ENCODE measurements around the gene STAG3.
"Not testable (repeated sequence)": the region's sequence is repeated elsewhere in the genome, so short reads cannot be mapped to it uniquely, and the experiment has no call there.

The STAG3 gene

DNA sequence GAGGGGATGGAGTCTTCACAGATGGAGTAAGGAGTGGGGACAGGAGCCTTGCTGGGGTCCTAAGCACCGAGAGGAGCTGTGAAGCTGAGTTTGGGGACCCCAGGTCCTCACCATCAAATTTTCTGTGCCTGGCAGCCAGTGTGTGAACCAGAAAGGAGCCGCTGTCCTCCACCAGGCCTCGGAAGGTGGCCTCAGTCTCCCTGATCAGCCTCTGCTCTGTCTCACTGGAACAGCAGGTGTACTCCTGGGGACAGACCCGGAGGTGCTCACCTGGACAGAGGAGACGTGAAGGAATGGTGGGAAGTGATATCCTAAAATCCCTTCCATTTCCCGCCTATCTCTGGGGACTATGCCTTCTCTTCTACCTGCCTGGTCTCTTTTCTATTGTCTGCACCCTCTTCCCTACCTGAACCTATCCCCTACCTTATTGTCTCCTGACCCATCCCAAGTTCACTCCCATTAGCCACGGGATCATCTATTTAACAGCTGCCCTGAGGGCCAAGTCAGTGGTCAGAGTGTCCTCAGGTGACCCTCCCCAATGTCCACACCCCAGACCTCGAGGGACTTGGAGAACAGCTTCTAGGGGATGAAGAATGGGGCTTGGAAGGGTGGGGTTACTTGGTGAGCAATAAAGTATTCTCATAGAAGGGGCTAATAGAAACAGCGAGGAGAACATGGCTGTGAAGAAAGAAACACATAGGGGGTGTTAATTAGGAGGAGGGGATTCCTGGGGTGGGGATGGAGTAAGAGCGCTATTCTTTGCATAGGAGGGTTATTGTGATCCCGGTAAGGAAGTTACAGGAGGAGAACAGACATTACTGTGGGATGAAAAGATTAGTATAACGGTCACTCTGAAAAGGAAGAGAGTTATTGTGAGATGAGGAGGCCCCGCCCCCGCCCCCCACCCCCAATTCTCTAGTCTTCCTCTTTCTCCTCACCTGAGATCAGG lies 1.3 kb upstream of the STAG3 start:
- H3K9me3 Mint-ChIP-seq, result peaks cover 0 to 1% of the 10 kb centered on the region in 2 donors
- no peak overlapping the region for H3K27ac Mint-ChIP-seq
- H3K4me3 Mint-ChIP-seq, result peak overlapping the region; percentile 74 to 83
- H3K27me3 Mint-ChIP-seq, result peaks cover 0 to 4% of the 10 kb centered on the region in 2 donors
- peaks cover 1 to 3% of the 10 kb centered on the region in 2 donors for H3K36me3 Mint-ChIP-seq
- peaks cover 21 to 41% of the 10 kb centered on the region in 2 donors for H3K4me1 Mint-ChIP-seq
- DNase-seq, result no peak
- ATAC-seq (replicated peaks), result no peak

DNA sequence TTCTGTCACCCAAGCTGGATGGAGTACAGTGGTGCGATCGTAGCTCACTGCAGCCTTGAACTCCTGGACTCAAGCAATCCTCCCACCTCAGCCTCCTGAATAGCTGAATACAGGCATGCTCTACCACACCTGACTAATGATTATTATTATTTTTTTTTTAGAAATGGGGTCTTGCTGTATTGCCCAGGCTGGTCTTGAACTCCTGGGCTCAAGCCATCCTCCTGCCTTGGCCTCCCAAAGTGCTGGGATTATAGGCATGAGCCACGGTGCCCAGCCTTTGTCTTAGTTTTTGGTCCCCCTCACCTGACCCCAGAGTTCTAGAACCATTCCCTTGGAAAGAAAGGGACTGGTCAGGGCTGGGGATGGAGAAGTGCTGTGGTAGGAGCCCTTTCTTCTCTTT lies 2.4 kb downstream of the STAG3 start:
- ATAC-seq (replicated peaks); H3K27me3 Mint-ChIP-seq; H3K27ac Mint-ChIP-seq; H3K36me3 Mint-ChIP-seq; DNase-seq; H3K9me3 Mint-ChIP-seq: not testable (repeated sequence)
- H3K4me1 Mint-ChIP-seq, result peaks cover 18 to 35% of the 10 kb centered on the region in 2 donors
- peak overlapping the region in 1 of 2 donors; percentile 47 for H3K4me3 Mint-ChIP-seq

DNA sequence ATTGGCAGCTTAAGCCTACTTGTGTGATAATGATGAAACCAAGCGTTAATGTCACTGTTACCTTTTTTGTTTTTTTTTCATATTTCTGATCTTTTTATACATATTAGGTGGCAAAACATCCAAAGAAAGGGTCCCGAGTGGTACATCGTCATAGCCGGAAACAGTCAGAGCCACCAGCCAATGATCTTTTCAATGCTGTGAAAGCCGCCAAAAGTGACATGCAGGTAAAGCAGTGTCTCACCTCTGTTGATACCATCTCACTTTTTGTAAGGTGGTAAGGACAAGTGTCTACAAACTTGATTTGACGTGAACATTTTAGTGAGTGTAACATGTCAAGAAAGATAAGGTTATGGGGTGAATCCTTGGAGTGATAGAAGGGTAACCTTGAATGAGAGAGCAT lies 4.9 kb downstream of the STAG3 start:
- peaks cover 8 to 19% of the 10 kb centered on the region in 2 donors for H3K4me1 Mint-ChIP-seq
- not testable (repeated sequence) for DNase-seq; H3K27me3 Mint-ChIP-seq; ATAC-seq (replicated peaks); H3K27ac Mint-ChIP-seq; H3K4me3 Mint-ChIP-seq; H3K36me3 Mint-ChIP-seq; H3K9me3 Mint-ChIP-seq

DNA sequence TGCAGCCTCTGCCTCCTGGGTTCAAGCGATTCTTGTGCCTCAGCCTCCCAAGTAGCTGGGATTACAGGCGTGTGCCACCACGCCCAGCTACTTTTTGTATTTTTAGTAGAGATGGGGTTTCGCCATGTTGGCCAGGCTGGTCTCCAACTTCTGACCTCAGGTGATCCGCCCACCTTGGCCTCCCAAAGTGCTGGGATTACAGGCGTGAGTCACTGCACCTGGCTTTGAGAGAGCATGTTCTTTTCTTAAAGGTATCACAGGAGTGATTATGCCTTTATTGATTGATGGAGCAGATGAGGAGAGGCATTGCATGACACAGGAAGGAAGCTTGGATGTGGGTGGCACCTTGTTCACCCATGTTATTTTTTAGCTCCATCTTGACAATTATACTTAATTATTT lies 5.4 kb downstream of the STAG3 start:
- not testable (repeated sequence) for H3K4me3 Mint-ChIP-seq; DNase-seq; H3K36me3 Mint-ChIP-seq; H3K27me3 Mint-ChIP-seq; H3K27ac Mint-ChIP-seq; H3K9me3 Mint-ChIP-seq; ATAC-seq (replicated peaks)
- H3K4me1 Mint-ChIP-seq, result peaks cover 8 to 15% of the 10 kb centered on the region in 2 donors

DNA sequence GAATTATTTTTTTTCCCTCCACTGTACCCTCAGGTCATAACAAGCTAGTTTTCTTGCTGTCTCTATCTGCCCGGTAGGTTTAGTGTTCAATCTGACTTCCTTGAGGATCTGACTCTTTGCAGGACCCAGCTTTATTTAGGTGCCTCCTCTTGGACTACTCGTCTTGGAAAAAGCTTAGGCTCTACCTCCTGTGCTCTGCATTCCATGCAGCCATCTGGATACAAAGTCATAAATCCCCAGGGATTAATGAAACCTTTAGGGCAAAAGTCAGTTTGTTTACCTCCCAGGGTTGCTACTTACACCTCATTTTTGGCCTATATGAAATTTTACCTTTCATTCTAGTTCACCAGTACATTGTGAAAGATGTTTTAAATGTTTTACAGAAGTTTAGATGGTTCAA lies 8.0 kb downstream of the STAG3 start:
- H3K36me3 Mint-ChIP-seq, result no peaks in the 10 kb centered on the region
- ATAC-seq (replicated peaks), result no peak
- no peaks in the 10 kb centered on the region for H3K9me3 Mint-ChIP-seq

DNA sequence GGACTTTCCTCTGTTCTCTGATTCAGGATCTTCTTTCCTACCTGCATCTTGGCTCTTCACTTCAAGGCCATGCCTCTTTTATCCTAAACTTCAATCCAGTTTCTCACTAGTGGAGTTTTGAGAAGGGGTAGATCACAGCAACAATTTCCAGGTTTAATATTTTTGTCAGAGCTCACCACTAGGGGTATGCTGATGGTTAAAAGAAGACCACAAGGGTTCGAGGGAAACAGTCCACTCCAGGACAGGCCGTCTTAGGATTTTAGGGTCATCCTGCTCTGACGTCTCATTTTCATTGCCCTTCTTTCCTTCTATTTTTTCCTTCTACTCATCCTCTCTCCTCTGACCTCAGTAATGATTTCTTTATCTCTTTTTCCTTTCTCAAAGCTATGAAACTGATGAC lies 11.3 kb downstream of the STAG3 start:
- Mint-ChIP-seq H3K27me3 (no peaks in the 10 kb centered on the region), H3K4me1 (peaks cover 33 to 54% of the 10 kb centered on the region in 2 donors), H3K36me3 (no peaks in the 10 kb centered on the region), H3K27ac (peak overlapping the region; percentile 75), H3K4me3 (no peak overlapping the region), H3K9me3 (no peaks in the 10 kb centered on the region)
- ATAC-seq (replicated peaks) (no peak), DNase-seq (no peak)

More for the DNA sequence above, 8.0 kb downstream of the STAG3 start:
- Mint-ChIP-seq H3K4me3 (no peak overlapping the region), H3K27me3 (no peaks in the 10 kb centered on the region), H3K27ac (no peak overlapping the region), H3K4me1 (peaks cover 16 to 25% of the 10 kb centered on the region in 2 donors)
- no peak for DNase-seq

DNA sequence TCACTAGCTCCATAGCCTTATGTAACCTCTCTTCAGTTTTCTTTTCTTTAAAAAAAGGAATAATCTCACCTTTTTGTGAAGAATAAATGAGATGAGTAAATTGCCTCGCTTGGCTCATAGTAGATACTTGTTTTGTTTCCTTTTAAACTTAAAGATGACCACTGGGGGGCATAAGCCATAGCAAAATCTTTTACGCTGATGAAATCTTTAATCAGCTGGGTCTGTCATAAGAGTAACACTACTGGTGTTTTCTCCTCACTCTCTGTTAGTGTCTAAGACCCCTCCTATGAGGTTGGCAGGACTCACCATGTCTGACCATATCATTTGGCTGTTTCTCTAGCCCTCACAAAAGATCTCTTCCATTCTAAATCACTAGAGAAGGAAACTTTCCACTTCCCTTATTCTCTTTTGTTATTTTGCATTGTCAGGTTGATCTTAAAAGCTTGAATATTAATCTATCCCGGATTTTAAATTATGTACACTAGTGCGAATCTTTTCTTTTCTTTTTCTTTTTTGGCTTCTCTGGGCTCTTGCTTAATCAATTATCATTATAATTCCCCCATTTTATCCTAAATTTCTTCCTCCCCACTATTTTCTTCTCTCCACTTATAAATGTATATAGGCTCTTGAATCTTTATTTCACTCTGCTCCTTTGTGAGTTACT lies 12.5 kb downstream of the STAG3 start:
- Mint-ChIP-seq H3K27ac (peak overlapping the region; percentile 68), H3K4me1 (peaks cover 37 to 61% of the 10 kb centered on the region in 2 donors), H3K27me3 (no peaks in the 10 kb centered on the region), H3K36me3 (no peaks in the 10 kb centered on the region), H3K4me3 (peak overlapping the region in 1 of 2 donors; percentile 21), H3K9me3 (no peaks in the 10 kb centered on the region)
- DNase-seq, result no peak
- ATAC-seq (replicated peaks), result peak; percentile 73 to 76

DNA sequence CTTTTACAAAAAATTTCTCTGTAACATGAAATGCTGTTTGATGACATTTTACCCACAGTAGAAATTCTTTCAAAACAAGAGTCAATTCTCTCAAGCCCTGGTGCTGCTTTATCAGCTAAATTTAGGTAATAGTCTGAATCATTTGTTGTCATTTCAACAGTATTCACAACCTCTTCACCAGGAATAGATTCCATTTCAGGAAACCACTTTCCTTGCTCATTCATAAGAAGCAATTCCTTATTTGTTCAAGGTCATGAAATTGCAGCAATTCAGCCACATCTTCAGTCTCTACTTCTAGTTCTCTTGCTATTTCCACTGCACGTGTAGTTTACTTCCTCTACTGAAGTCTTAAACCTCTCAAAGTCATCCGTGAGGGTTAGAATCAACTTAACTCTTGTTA lies 14.1 kb downstream of the STAG3 start:
- H3K4me1 Mint-ChIP-seq, result peaks cover 41 to 73% of the 10 kb centered on the region in 2 donors
- peak overlapping the region; percentile 87 for H3K27ac Mint-ChIP-seq
- H3K4me3 Mint-ChIP-seq, result no peak overlapping the region
- ATAC-seq (replicated peaks) (peak in 1 of 2 donors; percentile 29), DNase-seq (no peak)
- no peaks in the 10 kb centered on the region for H3K27me3 Mint-ChIP-seq
- H3K9me3 Mint-ChIP-seq, result no peaks in the 10 kb centered on the region
- H3K36me3 Mint-ChIP-seq, result peaks cover 2 to 5% of the 10 kb centered on the region in 2 donors

DNA sequence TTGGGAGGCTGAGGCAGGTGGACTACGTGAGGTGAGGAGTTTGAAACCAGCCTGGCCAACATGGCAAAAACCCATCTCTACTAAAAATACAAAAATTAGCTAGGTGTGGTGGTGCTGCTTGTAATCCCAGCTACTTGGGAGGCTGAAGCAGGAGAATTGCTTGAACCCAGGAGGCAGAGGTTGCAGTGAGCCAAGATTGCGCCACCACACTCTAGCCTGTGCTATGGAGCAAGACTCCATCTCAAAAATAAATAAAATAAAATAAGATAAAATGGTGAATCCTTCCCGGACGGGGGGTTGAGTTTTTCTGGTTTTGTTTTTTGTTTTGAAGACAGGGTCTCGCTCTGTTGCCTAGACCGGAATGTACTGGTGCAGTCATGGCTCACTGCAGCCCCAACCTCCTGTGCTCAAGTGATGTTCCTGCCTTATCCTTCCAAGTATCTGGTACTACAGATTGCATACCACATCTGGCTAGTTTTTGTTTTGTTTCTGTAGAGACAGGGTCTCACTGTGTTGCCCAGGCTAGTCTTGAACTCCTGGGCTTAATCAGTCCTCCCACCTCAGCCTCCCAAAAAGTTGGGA lies 14.7 kb downstream of the STAG3 start:
- not testable (repeated sequence) for H3K4me3 Mint-ChIP-seq, H3K36me3 Mint-ChIP-seq, H3K9me3 Mint-ChIP-seq, H3K27me3 Mint-ChIP-seq, DNase-seq
- ATAC-seq (replicated peaks), result peak; percentile 24 to 35
- peak overlapping the region; percentile 87 for H3K27ac Mint-ChIP-seq
- peaks cover 44 to 77% of the 10 kb centered on the region in 2 donors for H3K4me1 Mint-ChIP-seq

DNA sequence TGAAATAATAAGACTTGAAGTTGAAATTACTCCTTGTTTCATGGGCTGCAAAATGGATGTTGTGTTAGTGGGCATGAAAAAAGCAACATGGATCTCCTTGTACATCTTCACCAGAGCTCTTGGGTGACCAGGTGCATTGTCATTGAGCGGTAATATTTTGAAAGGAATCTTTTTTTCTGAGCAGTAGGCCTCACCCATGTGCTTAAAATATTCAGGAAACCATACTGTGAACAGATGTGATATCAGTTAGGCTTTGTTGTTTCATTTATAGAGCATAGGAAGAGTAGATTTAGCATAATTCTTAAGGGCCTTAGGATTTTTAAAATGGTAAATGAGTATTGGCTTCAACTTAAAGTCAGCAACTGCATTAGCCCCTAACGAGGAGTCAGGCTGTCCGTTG lies 15.3 kb downstream of the STAG3 start:
- no peak overlapping the region for H3K4me3 Mint-ChIP-seq
- no peaks in the 10 kb centered on the region for H3K9me3 Mint-ChIP-seq

DNA sequence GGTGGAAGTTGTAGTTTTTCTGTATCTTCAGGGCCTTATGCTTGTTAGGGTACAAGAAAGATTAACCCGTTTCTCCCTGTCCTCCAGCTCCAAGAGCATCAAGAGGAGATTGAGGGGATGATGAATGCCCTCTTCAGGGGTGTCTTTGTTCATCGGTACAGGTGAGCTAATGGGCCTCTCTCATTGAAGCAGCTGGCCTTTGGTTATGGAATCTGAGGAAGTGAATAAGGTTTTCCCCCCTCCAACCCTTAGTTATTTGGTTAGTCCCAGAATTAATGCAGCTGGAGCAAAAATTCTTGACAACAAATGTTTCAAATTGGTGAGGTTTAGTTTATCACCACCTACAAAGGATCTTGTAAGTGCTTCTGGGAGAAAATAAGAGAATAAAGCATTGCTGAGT lies 17.5 kb downstream of the STAG3 start:
- H3K36me3 Mint-ChIP-seq, result peaks cover 4 to 5% of the 10 kb centered on the region in 2 donors
- peaks cover 58 to 93% of the 10 kb centered on the region in 2 donors for H3K4me1 Mint-ChIP-seq
- ATAC-seq (replicated peaks), result no peak
- DNase-seq, result no peak
- no peaks in the 10 kb centered on the region for H3K27me3 Mint-ChIP-seq
- no peak overlapping the region for H3K4me3 Mint-ChIP-seq
- H3K9me3 Mint-ChIP-seq, result no peaks in the 10 kb centered on the region
- peak overlapping the region; percentile 42 for H3K27ac Mint-ChIP-seq

More for the DNA sequence above, 15.3 kb downstream of the STAG3 start:
- DNase-seq (no peak), ATAC-seq (replicated peaks) (no peak)
- H3K27me3 Mint-ChIP-seq, result no peaks in the 10 kb centered on the region
- peaks cover 49 to 83% of the 10 kb centered on the region in 2 donors for H3K4me1 Mint-ChIP-seq
- peak overlapping the region; percentile 87 for H3K27ac Mint-ChIP-seq
- H3K36me3 Mint-ChIP-seq, result peaks cover 2 to 5% of the 10 kb centered on the region in 2 donors

DNA sequence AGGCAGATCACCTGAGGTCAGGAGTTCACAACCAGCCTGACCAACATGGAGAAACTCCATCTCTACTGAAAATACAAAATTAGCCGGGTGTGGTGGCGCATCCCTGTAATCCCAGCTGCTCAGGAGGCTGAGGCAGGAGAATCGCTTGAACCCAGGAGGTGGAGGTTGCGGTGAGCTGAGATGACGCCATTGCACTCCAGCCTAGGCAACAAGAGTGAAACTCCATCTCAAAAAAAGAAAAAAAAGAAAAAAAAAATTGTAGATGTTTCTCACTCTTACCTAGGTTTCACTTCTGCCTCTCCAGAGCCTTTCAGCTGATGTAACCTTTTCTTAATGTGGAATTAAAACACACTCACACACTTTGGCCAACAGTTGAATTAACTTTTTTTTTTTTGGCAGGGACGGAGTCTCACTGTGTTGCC lies 18.2 kb downstream of the STAG3 start:
- not testable (repeated sequence) for H3K27me3 Mint-ChIP-seq, H3K9me3 Mint-ChIP-seq, H3K36me3 Mint-ChIP-seq, DNase-seq
- peak overlapping the region in 1 of 2 donors; percentile 49 for H3K4me3 Mint-ChIP-seq
- H3K27ac Mint-ChIP-seq, result peak overlapping the region; percentile 88
- peaks cover 60 to 93% of the 10 kb centered on the region in 2 donors for H3K4me1 Mint-ChIP-seq
- peak; percentile 37 to 47 for ATAC-seq (replicated peaks)

DNA sequence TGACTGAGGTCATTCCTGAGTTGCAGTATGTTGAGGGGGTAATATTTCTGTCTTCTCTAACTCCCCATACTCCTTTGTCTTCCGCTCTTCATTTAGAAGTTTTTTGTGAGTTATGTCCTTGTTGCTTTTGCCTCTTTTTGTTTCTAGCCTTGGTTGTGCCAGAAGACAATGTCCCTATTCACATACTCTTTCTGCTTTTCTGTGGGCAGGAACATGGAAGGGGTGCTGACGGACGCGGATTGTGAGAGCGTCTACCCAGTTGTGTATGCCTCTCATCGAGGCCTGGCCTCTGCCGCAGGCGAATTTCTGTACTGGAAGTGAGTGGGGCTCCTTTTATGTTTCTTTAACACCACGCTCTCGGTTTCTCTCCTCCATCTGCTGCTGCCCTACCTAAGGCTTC lies 20.5 kb downstream of the STAG3 start:
- no peaks in the 10 kb centered on the region for H3K27me3 Mint-ChIP-seq
- no peaks in the 10 kb centered on the region for H3K9me3 Mint-ChIP-seq
- DNase-seq, result no peak
- no peak overlapping the region for H3K4me3 Mint-ChIP-seq
- ATAC-seq (replicated peaks), result no peak
- H3K36me3 Mint-ChIP-seq, result peaks cover 17 to 21% of the 10 kb centered on the region in 2 donors
- peak overlapping the region; percentile 98 for H3K27ac Mint-ChIP-seq
- peaks cover 58 to 88% of the 10 kb centered on the region in 2 donors for H3K4me1 Mint-ChIP-seq

DNA sequence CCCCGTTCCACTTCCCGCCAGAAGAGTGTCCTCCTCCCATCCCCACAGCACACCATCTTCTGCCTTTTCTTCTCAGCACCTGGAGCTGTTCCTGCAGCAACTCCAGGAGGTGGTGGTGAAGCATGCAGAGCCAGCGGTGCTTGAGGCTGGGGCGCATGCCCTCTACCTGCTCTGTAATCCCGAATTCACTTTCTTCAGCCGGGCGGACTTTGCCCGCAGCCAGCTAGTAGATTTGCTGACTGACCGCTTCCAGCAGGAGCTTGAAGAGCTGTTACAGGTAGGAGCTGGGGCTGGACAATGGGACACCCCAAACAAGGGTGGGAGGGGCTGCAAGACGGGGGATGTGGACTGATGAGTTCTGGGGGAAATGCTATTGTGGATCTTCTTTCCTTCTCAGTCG lies 23.0 kb downstream of the STAG3 start:
- no peaks in the 10 kb centered on the region for H3K9me3 Mint-ChIP-seq
- peaks cover 55 to 77% of the 10 kb centered on the region in 2 donors for H3K4me1 Mint-ChIP-seq
- ATAC-seq (replicated peaks) (no peak), DNase-seq (no peak)
- H3K36me3 Mint-ChIP-seq, result peaks cover 32 to 37% of the 10 kb centered on the region in 2 donors
- H3K27me3 Mint-ChIP-seq, result no peaks in the 10 kb centered on the region
- H3K27ac Mint-ChIP-seq, result peak overlapping the region; percentile 98
- H3K4me3 Mint-ChIP-seq, result peak overlapping the region; percentile 79 to 90
